Measurements from ENCODE around the gene TUBGCP6. TPM values are rescaled to one million over a fixed set of nuclear protein-coding genes. Genes with fewer than 3 reads are reported as not detected.

TUBGCP6 gene
- total RNA-seq, 1 donor from 2014 or later = 18.4 TPM

DNA sequence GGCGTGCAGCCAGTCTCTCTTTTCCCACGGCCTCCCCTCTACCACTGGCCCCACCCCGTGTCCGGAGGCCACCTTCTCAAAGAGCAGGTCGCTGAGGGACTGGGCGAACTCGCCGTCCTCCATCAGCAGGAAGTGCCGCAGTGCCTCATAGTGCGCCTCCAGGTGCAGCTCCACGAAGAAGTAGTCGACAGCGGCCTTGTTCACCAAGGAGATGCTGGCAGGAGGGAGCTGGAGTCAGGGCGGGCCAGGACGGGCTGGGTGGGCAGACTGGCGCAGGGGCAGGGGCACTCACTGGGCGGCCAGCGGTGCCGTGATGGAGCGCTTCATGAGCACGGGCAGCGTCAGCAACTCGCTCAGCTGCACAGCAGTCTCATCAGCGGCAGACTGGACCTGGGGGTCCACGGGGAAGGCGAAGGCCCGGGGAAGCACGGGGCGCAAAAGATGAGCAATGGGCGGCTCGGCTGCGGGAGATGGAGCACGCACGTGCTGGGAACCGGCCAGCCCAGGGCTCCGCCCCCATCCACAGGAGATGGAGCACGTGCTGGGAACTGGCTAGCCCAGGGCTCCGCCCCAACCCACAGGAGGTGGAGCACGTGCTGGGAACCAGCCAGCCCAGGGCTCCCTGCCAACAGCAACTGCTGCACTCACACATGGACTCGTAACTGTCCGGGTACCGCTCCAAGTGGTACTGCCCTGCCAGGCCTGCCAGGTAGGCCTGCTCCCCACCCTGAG is 25.7 kb downstream of the TUBGCP6 start:
- peak; percentile 94 for DNase-seq
- intact Hi-C loops (cut with micrococcal nuclease) = loop anchor here (10.0 kb wide), 1 partner anchor 74 kb away; no protein-coding TSS in a partner anchor
- peak; percentile 86 for ATAC-seq

DNA sequence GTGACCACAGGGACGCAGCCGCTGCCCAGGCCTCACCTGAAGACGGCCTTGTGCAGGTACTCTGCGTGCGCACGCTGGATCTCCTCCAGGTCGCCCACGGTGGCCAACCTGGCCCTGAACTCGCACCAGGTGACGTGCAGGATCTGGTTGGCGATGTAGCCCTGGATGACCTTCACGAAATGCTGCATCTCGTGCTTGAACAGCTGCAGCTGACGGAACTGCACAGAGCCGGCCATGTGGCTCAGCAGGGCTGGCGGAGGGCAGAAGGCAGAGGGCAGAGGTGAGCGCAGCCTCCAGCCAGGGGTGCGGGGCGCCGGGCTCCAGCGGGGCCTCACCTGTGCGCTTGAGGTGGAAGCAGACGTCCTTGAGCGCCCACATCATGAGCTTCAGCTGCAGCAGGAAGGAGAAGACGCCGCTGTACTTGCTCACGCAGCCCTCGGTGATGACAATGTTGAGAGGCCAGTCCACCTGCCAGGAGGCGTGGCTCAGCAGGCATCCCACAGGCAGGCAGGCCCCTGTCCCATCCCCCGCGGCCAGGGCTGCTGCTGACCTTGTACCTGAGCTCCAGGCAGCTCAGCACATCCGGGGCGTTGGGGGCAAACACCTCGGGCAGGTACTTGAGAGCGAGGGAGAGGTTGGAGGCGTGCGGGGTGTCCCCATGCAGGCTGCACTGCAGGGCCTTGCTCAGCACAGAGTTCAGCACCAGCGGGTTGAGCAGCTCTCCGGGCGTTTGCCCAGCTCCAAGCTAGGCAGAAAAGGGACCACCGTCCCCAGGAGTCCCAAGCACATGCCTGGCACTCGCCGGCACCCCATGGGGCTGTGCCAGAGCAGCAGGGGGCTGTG is 26.4 kb downstream of the TUBGCP6 start:
- intact Hi-C loops (cut with micrococcal nuclease) = loop anchor here (10.0 kb wide), 1 partner anchor 74 kb away; no protein-coding TSS in a partner anchor
- peak; percentile 30 for ATAC-seq

DNA sequence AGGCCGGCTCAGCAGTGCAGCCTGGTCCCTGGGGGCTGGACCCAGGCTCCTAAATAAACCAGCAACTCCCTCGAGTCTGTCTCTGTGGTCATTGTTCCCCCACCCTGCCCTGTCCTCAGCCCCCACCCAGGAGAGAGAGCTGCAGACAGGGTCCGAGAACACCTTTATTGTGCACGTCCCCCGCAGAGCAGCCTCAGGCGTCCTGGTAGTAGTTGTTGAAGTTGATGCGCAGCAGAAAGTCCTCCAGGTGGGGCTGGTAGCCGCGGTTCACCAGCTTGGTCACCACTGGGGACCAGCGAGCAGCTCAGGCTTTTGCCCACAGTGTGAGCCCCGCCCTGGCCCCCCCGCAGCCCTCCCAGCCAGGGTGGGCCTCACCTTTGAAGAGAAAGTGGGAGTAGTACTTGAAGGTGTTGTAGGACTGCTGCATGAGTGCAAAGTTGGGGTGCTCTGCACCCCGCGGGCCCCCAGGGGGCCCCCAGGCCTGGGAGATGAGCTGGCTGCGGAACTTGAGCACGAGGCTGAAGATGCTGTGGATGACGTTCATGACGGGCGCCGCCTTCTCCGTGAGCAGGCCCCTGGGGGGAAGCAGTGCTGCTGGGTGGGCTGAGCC is 27.2 kb downstream of the TUBGCP6 start:
- DNase-seq = peak; percentile 21
- ATAC-seq = no peak
- intact Hi-C loops (cut with micrococcal nuclease) = loop anchor here (10.0 kb wide), 1 partner anchor 73 kb away; no protein-coding TSS in a partner anchor

More for the DNA sequence above, 26.4 kb downstream of the TUBGCP6 start:
- DNase-seq = peak; percentile 68

DNA sequence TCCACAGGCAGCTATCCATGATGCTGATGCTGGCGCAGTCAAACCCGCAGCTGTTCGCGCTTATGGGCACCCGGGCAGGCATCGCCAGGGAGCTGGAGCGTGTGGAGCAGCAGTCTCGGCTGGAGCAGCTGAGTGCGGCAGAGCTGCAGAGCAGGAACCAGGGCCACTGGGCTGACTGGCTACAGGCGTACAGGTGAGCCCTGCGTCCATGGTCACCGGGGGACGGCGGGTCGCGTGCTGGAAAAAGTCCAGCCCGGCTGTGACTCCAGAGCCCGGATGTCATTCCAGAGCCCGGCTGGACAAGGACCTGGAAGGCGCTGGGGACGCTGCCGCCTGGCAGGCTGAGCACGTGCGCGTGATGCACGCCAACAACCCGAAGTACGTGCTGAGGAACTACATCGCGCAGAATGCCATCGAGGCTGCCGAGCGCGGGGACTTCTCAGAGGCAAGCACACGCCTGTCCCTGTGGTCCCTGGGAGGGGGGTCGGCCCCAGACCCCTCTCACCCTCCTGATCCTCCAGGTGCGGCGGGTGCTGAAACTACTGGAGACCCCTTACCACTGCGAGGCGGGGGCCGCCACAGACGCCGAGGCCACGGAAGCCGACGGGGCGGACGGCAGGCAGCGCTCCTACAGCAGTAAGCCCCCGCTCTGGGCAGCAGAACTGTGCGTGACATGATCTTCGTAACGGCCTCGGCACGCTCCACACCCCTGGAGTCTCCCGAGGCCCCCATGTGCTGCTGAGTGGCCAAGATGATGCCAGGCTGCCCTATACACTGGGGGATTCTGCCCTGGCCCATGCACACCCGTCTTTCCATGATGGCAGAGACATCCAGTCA is 27.9 kb downstream of the TUBGCP6 start:
- intact Hi-C loops (cut with micrococcal nuclease) = loop anchor here (10.0 kb wide), 1 partner anchor 72 kb away; no protein-coding TSS in a partner anchor
- ATAC-seq (no peak), DNase-seq (peak; percentile 15)

DNA sequence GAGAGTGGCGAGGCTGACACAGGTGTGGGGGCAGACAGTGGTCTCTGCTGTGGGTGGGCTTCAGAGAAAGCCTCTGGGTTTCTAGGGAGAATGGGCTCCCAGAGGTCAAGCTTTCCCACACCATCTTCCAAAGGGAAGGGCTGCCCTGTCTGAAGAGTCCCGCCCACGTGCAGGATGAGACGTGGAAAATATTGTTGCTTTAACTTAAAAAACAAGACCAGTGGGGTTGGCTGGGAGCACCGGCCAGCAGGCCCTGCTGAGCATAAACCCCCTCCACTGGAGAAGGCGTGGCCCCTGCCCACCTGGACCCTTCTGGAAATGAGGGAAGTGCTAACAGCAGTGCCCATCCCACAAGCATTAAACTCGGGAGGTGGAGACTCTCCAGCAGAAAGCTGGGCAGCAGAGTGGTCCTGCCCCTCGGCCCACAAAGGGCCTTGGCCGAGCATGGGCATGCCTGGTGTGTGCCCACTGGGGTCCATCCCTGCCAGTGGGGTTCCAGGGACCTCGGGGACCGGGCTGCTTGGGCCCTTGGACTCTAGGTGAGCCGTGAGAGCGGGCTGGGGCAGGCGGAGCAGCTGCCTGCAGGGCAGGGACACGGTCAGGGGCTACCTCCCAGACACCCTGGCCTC is 28.7 kb downstream of the TUBGCP6 start:
- no peak for DNase-seq
- ATAC-seq = no peak
- intact Hi-C loops (cut with micrococcal nuclease) = loop anchor here (10.0 kb wide), 1 partner anchor 71 kb away; no protein-coding TSS in a partner anchor

DNA sequence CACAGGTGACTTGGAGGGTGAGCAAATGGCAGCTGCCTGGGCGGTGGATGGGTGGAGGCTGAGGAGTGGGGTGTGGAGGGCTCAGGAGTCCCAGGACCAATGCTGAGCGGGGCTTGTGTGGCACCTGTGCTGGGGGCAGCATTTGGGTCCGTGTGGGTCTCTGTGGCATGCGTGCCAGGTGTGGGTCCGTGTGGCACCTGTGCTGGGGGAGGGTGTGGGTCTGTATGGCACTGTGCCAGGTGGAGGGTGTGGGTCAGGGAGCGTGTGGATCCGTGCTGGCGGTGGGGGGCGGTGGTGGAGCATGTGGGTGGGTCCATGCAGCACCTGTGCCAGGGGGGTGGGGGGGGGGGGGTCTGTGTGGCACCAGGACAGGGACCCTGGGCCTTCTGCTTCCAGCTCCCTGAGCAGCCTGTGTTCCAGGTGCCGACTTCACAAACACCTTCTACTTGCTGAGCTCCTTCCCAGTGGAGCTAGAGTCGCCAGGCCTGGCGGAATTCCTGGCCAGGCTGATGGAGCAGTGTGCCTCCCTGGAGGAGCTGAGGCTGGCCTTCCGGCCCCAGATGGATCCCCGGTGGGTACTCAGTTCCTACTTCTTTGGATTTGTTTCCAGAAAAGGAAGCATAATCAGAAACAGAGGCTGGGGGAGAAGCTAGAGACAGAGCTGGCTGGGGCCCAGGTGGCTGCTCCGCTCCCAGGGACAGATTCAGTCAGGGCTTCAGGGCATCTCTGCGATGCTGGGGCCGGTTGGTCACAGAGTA is 29.3 kb downstream of the TUBGCP6 start:
- no peak for DNase-seq
- intact Hi-C loops (cut with micrococcal nuclease) = loop anchor here (10.0 kb wide), 1 partner anchor 71 kb away; no protein-coding TSS in a partner anchor
- ATAC-seq = no peak

DNA sequence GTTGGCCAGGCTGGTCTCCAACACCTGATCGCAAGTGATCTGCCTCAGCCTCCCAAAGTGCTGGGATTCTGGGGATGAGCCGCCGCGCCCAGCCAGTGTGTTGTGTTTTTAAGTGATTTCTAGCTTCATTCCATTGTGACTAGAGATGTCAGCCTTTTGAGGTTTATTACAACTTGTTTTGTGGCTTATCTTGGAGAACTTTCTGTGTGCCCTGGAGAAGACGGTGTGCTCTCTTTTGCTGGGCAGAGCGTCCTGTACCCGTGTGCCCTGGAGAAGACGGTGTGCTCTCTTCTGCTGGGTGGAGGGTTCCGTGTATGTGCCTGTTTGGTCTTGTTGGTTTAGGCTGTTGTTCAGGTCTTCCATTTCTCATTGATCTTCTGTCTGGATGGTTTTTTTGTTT is 31.6 kb downstream of the TUBGCP6 start:
- ATAC-seq (no peak), DNase-seq (no peak)
- intact Hi-C loops (cut with micrococcal nuclease) = loop anchor here (10.0 kb wide), 1 partner anchor 68 kb away; no protein-coding TSS in a partner anchor

DNA sequence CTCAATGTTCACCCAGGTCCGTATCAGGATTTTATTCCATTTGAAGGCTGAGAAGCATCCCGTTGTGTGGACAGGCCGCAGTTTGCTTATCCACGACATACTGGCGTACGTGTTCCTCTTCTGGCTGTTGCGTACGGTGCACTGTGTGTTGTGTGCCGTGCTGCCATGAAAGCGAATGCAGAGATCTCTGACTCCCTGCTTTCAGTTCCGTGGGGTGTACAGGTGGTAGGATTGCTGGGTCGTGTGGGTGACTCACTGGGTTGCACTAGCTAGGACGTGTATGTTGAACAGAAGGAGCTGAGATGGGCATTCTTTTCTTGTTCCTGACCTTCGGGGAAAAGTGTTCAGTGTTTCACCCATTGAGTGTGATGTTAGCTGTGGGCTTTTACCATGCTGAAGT is 33.7 kb downstream of the TUBGCP6 start:
- ATAC-seq (no peak), DNase-seq (no peak)
- intact Hi-C loops (cut with micrococcal nuclease) = loop anchor here (10.0 kb wide), 1 partner anchor 66 kb away; no protein-coding TSS in a partner anchor

DNA sequence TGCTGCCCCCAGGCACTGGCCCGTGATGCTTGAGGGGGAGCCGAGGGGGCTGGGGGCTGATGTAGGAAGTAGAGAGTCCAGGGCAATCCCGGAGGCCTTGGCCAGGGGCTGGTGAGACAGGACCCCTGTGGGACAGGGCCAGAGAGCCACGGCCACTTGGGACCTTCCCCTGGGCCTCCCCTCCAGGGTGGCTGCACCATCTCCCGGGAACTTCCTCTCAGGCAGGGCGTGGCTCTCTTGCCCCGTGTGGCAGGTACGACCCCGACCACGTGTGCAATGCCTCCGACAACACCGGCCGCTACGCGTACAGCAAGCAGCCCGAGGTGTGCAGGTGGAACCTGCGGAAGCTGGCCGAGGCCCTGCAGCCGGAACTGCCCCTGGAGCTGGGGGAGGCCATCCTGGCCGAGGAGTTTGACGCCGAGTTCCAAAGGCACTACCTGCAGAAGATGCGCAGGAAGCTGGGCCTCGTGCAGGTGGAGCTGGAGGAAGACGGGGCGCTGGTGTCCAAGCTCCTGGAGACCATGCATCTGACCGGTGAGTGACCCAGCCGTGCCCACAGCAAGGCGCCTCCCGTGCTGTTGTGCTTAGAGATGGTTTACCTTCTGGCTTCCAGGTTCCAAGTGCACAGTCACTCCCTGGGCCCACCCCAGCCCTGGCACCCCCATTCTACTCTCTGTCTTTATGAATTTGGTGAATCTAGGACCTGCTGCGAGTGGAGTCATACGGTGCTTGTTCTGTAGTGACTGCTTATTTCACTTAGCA is 34.3 kb downstream of the TUBGCP6 start:
- intact Hi-C loops (cut with micrococcal nuclease) = loop anchor here (10.0 kb wide), 1 partner anchor 66 kb away; no protein-coding TSS in a partner anchor
- no peak for DNase-seq
- no peak for ATAC-seq

DNA sequence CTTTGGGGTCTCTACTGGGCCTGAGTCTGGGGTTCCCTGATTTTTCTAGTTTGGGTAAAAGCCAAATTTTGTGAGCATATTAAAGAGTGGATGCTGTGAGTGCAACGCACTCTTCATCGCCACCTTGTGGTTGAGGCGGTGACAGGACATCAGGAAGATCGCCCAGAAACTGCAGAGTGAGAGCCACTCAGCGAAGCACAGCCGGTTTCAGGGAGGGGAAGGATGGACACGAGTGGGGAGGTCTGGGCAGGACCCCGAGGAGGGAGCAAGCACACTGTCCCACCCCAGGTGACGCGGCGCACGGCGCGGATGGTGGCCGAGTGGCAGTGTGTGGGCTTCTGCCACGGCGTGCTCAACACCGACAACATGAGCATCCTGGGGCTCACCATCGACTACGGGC is 34.9 kb downstream of the TUBGCP6 start:
- ATAC-seq (peak; percentile 41), DNase-seq (peak; percentile 74)
- intact Hi-C loops (cut with micrococcal nuclease) = loop anchor here (10.0 kb wide), 1 partner anchor 65 kb away; no protein-coding TSS in a partner anchor

DNA sequence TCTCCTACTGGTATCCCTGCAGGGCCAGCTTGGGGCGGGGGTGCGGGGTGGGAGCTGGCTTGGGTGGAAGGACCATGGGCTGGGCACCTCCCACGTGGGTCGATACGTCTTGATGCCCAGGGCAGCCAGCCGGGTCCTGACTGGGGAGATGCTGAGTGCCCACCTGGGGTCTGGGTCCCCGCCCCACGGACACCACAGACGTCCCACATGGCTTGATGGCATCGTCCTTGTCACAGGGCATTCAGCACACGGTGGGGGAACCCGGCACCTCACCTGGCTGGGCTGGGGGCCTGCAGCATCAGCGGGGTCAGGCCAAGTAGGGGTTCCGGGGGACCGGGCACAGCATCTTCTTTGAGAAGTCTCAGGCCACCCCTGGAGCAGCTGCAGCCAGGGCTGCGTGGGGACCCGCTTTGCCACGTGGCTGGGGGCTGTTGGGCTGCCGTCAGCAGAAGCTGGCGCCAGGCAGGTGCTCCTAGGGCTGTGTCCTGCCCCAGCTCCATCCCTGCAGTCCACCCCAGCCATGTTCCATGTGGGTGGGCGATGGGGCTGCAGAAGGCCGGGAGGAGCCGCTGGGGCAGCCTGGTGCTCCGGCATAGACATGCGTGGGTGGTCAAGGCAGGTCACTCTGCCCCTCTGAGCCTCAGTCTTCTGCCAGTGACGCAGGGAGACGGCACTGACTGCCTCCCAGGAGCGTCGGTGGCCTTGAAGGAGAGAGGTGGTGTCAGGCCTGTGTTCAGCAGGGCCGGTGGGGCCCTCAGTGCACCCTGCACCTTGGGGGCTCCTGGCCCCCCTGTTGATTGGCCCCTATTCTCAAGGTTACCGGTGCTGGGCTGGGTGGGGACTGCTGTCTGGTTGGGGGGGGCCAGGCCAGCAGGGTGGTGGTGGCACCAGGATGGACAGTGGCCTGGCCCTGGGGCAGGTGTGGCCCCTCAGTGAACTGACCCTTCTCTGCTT is 35.6 kb downstream of the TUBGCP6 start:
- intact Hi-C loops (cut with micrococcal nuclease) = no loop called here
- DNase-seq = no peak

DNA sequence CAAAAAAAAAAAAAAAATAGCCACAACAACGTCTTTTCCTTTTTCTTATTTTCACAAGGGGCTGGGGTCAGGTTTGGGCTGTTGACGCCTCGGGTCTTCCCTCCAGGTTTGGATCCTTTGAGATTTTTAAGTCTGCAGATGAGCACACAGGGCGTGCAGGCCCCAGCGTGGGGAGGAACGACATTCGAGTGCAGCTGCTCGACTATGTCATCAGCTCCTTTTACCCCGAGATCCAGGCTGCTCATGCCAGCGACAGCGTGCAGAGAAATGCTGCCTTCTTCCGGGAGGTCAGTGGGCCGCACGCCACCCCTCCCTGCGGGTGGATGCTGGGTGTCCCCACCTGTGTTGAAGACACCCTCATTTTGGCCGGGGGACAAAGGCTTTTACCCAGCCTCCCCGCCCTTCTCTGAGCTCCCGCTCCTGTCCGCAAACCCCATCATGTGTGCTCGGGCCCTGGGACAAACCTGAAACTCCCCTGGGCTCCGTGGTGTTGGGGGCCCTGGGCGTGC is 36.3 kb downstream of the TUBGCP6 start:
- intact Hi-C loops (cut with micrococcal nuclease) = no loop called here
- DNase-seq = no peak
- no peak for ATAC-seq

More for the DNA sequence above, 35.6 kb downstream of the TUBGCP6 start:
- peak; percentile 4 for ATAC-seq

DNA sequence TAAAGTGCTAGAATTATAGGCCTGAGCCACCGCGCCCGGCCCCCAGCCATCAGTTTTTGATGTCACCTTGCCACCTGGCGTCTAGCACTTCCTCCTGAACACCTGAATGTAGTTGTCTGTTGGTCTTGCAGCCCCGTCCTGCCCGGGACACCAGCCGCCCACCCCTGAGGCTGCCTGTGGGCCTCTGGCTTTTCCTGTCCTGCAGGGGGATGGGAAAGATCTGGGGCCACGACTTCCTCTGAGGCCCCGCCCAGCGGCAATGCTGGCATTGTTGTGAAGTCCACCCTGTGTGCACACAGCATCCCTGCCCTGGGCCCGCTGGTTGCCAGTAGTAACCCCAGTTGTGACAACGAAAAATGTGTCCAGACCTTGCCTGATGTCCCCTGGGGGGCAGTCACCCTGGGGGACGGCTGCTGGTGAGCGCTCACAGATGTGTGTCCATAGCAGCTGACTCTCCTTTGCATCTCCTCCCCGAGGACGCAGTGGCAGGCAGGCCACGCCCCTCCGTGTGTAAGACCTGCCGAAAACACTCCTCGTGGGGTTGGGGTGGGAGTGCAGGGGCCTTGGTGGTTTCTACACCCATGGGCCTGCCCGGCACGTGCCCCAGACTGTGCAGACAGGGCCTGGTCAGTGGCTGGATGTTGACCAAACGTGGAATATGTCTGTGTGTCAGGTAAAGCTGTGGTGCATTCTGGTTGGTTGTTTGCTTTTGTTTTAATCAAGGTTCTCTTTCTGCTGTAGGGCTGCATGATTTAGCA is 37.3 kb downstream of the TUBGCP6 start:
- ATAC-seq = no peak
- DNase-seq = no peak
- intact Hi-C loops (cut with micrococcal nuclease) = no loop called here

DNA sequence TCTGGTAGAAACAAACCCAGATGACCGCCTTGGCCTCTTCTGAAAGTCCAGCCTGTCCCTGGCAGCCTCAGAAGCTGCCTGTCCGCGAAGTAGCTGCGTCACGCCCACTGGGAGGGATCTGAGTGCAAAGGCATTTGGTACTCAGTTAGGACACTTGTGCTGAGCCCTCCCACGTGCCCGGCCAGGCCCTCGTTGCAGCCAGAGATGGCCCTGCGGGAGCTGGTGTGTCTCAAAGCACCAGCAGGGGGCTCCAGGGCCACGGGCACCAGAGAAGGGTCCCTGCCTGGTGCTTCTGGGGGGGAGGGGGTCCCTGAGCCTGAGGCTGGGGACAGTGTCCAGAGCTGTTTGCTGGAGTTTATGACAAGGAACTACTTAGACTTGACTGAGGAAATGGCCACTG is 38.2 kb downstream of the TUBGCP6 start:
- intact Hi-C loops (cut with micrococcal nuclease) = no loop called here
- peak; percentile 88 for DNase-seq
- peak; percentile 85 for ATAC-seq
